Breast epithelium (tissue), 4 donors: ENCODE measurements around the gene GFRA4. TPM values are rescaled to one million over a fixed set of nuclear protein-coding genes. Genes with fewer than 3 reads are reported as not detected.

Experiments used
- DNase-seq, 2 donors: peaks; one replicate each; pipeline ENCODE4 v3.0.0-alpha.2; 2019; ENCODE audit warnings: low spot score in 2 of 2
- H3K27ac ChIP-seq, 2 donors: fragments of 200-600 bp; sonication (generic) in 1 of 2; one replicate each; pipeline ENCODE4 v1.5.1; 2016 to 2019; ENCODE audit warnings: mild to moderate bottlenecking in 1 of 2
- H3K27me3 ChIP-seq, 2 donors: fragments of 200-600 bp; sonication (generic) in 1 of 2; one replicate each; pipeline versions ENCODE4 v1.5.1 to v1.6.0; 2017 to 2019; ENCODE audit warnings: control low read depth in 1 of 2, mild to moderate bottlenecking in 1 of 2
- H3K36me3 ChIP-seq: fragments of 200-600 bp; one replicate; pipeline ENCODE4 v1.5.1; 2019
- H3K4me1 ChIP-seq, 2 donors: fragments of 200-600 bp; sonication (generic); one replicate each; pipeline ENCODE4 v1.5.1; 2016 to 2019; ENCODE audit warnings: control low read depth in 1 of 2
- H3K4me3 ChIP-seq, 3 donors: fragments of 200-600 bp; sonication (generic); 1 replicate in 2 of 3; 2 replicates in 1 of 3; pipeline ENCODE4 v1.5.1; 2016 to 2019; ENCODE audit warnings: mild to moderate bottlenecking in 3 of 3, moderate library complexity in 2 of 3
- H3K9me3 ChIP-seq, 2 donors: fragments of 200-600 bp; sonication (generic) in 1 of 2; one replicate each; pipeline ENCODE4 v1.5.1; 2016 to 2019; ENCODE audit warnings: control low read depth in 1 of 2
- CTCF ChIP-seq, 3 donors: fragments of 450-650 bp; IDR thresholded peaks; one replicate each; pipeline ENCODE4 v1.5.1; 2016 to 2017; ENCODE audit warnings: antibody characterized with exemption in 3 of 3, mild to moderate bottlenecking in 3 of 3, moderate library complexity in 3 of 3
- POLR2A ChIP-seq: fragments of 450-650 bp; IDR thresholded peaks from one replicate; pipeline ENCODE4 v1.6.1; 2016; ENCODE audit warnings: antibody characterized with exemption, mild to moderate bottlenecking, moderate library complexity
- POLR2AphosphoS5 ChIP-seq, 3 donors: sonication (generic); formaldehyde crosslinking; IDR thresholded peaks; one replicate each; pipeline ENCODE4 v1.6.1; 2017; ENCODE audit warnings: antibody characterized with exemption in 3 of 3
- intact Hi-C: fragments of 100-400 bp; cut with DNase I; formaldehyde crosslinking; loops from one replicate; pipeline ENCODE4 v1.15.1; 2023; ENCODE audit warnings: low total_unique reads
- total RNA-seq, 3 donors: library from RNA; depleted of rRNA; stranded (reverse); fragments of >200 nt; gene quantifications; one replicate each; pipeline ENCODE4 v1.1.0, GENCODE V29; 2016

Gene GFRA4
- total RNA-seq, 3 donors from 2014 or later, result not detected

DNA sequence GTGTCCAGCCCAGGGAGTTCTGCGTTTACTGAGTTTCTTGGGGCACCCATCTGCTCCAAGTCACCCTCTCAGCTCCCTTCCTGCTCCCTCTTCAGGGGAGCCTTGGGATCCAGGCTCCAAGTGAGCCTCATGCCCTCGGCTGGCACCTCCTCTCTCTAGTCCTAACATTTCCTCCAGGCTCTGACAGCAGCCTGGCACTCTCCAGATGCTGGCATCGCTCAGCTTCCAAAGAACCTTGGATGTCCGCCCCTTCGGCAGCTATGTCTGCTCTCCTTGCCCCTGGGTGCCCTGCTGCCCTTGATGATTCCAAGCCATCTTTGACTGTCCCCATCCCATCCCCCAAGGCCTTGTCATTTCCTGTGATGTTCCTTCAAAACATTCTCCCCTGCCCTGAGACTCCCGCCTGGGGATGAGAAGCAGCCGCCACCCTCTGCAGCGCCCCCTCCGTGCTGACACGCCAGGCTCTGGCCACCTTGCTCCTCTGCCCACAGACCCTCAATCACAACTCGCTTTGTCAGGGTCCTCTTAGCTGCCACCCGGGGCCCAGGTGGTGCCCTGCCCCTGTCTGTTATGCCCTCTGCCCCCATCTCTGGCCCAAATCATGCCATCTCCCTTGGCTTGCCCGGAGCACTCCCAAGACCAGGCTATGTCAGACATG is 6.6 kb upstream of the GFRA4 start:
- no peaks in the 10 kb centered on the region for H3K9me3 ChIP-seq
- peaks cover 0 to 42% of the 10 kb centered on the region in 2 donors for H3K27me3 ChIP-seq
- H3K4me1 ChIP-seq, result no peaks in the 10 kb centered on the region
- no peaks in the 10 kb centered on the region for H3K36me3 ChIP-seq
- H3K4me3 ChIP-seq, result no peak overlapping the region
- TF ChIP-seq POLR2A (no peak), CTCF (IDR thresholded peaks at IDR 0.05) (no peak), POLR2AphosphoS5 (IDR thresholded peaks at IDR 0.05) (no peak)
- DNase-seq, result no peak
- intact Hi-C loops, result no loop called here
- no peak overlapping the region for H3K27ac ChIP-seq

GRCh38 chr20:3667434-3668037 is 4.3 kb upstream of the GFRA4 start:
- TF ChIP-seq POLR2A, result no peak
- no peak for DNase-seq
- Histone ChIP-seq H3K36me3 (no peaks in the 10 kb centered on the region), H3K4me3 (no peak overlapping the region), H3K27me3 (peaks cover 0 to 26% of the 10 kb centered on the region in 2 donors), H3K27ac (no peak overlapping the region), H3K9me3 (no peaks in the 10 kb centered on the region), H3K4me1 (no peaks in the 10 kb centered on the region)
- intact Hi-C loops, result no loop called here

- intact Hi-C loops, result no loop called here
- Histone ChIP-seq H3K9me3 (no peaks in the 10 kb centered on the region), H3K27me3 (peaks cover 0 to 39% of the 10 kb centered on the region in 2 donors), H3K27ac (no peak overlapping the region), H3K36me3 (no peaks in the 10 kb centered on the region), H3K4me3 (no peak overlapping the region), H3K4me1 (peaks cover 0 to 5% of the 10 kb centered on the region in 2 donors)
- DNase-seq, result no peak
- no peak for TF ChIP-seq POLR2A
- TF ChIP-seq CTCF (IDR thresholded peaks at IDR 0.05), result no peak
Observed at GRCh38 chr20:3663858-3664257, 659 bp upstream of the GFRA4 start.

GRCh38 chr20:3661814-3662665 is 1.2 kb downstream of the GFRA4 start:
- DNase-seq, result no peak
- Histone ChIP-seq H3K27ac (no peak overlapping the region), H3K4me3 (no peak overlapping the region), H3K4me1 (peaks cover 0 to 5% of the 10 kb centered on the region in 2 donors), H3K36me3 (no peaks in the 10 kb centered on the region), H3K27me3 (peaks cover 0 to 39% of the 10 kb centered on the region in 2 donors), H3K9me3 (no peaks in the 10 kb centered on the region)
- TF ChIP-seq POLR2AphosphoS5 (IDR thresholded peaks at IDR 0.05), result no peak
- intact Hi-C loops, result no loop called here

- peaks cover 0 to 5% of the 10 kb centered on the region in 2 donors for H3K4me1 ChIP-seq
- intact Hi-C loops, result no loop called here
- no peaks in the 10 kb centered on the region for H3K9me3 ChIP-seq
- peak overlapping the region in 2 of 3 donors; percentile 22 to 48 for H3K4me3 ChIP-seq
- no peak for DNase-seq
- H3K27ac ChIP-seq, result no peak overlapping the region
- peaks cover 0 to 39% of the 10 kb centered on the region in 2 donors for H3K27me3 ChIP-seq
- TF ChIP-seq POLR2AphosphoS5 (IDR thresholded peaks at IDR 0.05), result no peak
- TF ChIP-seq CTCF (IDR thresholded peaks at IDR 0.05), result no peak
- TF ChIP-seq POLR2A, result no peak
- H3K36me3 ChIP-seq, result no peaks in the 10 kb centered on the region
Observed at GRCh38 chr20:3661060-3661813, 2.0 kb downstream of the GFRA4 start.
